BLaER1 treated with 17β-estradiol and CSF1 and Interleukin-3, amounts not matched to agents 10 nM and 100 nM (cell line): Measurements from ENCODE around the gene AFF3.
"Not testable (repeated sequence)": the region's sequence is repeated elsewhere in the genome, so short reads cannot be mapped to it uniquely, and the experiment has no call there.

Source experiments
- H3K27ac ChIP-seq, 11 experiments: shearing (Covaris generic); formaldehyde crosslinking; 2 replicates each; pipeline ENCODE4 v1.8.1; 2022
- H3K27me3 ChIP-seq, 11 experiments: shearing (Covaris generic); formaldehyde crosslinking; 2 replicates each; pipeline ENCODE4 v1.8.1; 2022
- H3K36me3 ChIP-seq, 11 experiments: shearing (Covaris generic); formaldehyde crosslinking; 2 replicates each; pipeline ENCODE4 v1.8.1; 2022
- H3K4me1 ChIP-seq, 10 experiments: shearing (Covaris generic); formaldehyde crosslinking; 2 replicates each; pipeline ENCODE4 v1.8.1; 2022
- H3K4me2 ChIP-seq, 11 experiments: shearing (Covaris generic); formaldehyde crosslinking; 2 replicates each; pipeline ENCODE4 v1.8.1; 2022
- H3K4me3 ChIP-seq, 10 experiments: shearing (Covaris generic); formaldehyde crosslinking; 2 replicates each; pipeline ENCODE4 v1.8.1; 2022
- H3K9ac ChIP-seq, 11 experiments: shearing (Covaris generic); formaldehyde crosslinking; 2 replicates each; pipeline ENCODE4 v1.8.1; 2022
- H3K9me3 ChIP-seq, 11 experiments: shearing (Covaris generic); formaldehyde crosslinking; replicated peaks in 1 of 11; 2 replicates each; pipeline ENCODE4 v1.8.1; 2022
- H4K20me1 ChIP-seq, 11 experiments: shearing (Covaris generic); formaldehyde crosslinking; 2 replicates each; pipeline ENCODE4 v1.8.1; 2022
- Cebpa-rat ChIP-seq, 11 experiments: shearing (Covaris generic); IDR thresholded peaks; 2 replicates each; pipeline ENCODE4 v1.8.1; 2022

The AFF3 gene

DNA sequence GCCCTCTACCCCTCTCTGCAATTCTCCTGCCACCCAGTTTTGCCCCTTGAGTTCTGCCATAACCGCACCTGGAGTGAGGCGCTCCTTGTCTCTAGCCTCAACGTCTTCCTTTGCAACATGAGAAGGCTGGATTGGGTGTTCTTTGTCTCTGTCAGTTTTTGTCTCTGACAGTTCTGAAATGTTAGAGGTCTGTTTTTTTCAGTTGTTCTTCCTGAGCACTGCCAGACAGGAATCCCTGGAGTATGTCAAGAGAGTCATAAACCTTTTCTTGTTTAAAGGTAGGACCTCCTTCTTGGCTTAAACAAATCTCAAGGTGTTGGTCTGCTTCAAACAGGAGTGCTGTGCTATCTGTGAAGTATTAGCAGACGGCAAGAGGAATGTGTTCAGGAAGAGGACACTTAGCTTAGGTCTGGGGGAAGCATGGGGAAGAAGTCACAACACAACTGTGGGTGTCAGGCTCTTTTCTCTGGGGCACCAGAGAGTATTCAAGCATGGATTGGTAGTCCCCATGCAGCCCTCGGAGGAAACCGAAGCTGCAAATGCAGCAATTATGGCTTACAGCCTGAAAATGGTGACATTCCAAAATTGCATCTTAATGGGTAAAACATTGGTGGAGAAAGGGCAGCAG is 32.3 kb downstream of the AFF3 start:
- Histone ChIP-seq H3K27ac (peak overlapping the region in 8 of 11 experiments; percentile 68 to 82 (median 79); a peak in 16 of 22 replicates), H3K4me3 (peak overlapping the region in 2 of 10 experiments; percentile 21 to 43; a peak in 2 of 20 replicates), H3K9ac (peak overlapping the region in 7 of 11 experiments; percentile 1 to 69 (median 47); a peak in 12 of 22 replicates), H3K9me3 (peaks cover 0 to 6% (median 0%) of the 10 kb centered on the region in 11 experiments; a peak in 2 of 22 replicates), H3K4me1 (peaks cover 57 to 97% (median 94%) of the 10 kb centered on the region in 10 experiments), H3K4me2 (peak overlapping the region; percentile 71 to 94 (median 78)), H3K27me3 (peaks cover 17 to 28% (median 20%) of the 10 kb centered on the region in 11 experiments), H4K20me1 (peaks cover 0 to 34% (median 17%) of the 10 kb centered on the region in 11 experiments; a peak in 11 of 22 replicates), H3K36me3 (peaks cover 0 to 26% (median 9%) of the 10 kb centered on the region in 11 experiments; a peak in 10 of 22 replicates)
- no peak for TF ChIP-seq Cebpa-rat (IDR thresholded peaks at IDR 0.05)

DNA sequence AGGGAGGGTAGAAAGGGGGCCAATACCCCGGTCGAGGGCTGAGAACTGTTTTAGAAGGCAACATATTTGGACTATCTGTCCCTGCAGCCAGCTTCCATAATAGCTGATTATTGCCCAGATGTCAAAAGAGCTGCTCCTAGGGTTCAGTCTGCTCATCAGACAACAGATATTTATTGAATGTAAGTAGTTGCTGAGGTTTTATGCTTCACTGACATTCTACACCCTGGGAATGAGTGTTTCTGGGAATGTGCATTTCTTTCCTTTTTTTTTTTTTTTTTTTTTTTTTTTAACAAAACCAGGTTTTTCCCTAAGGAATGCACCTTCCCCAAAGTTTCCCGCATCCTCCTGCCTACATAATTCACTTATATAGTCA is 33.8 kb downstream of the AFF3 start:
- Histone ChIP-seq H3K4me2 (peak overlapping the region in 10 of 11 experiments; percentile 7 to 100 (median 75); a peak in 20 of 22 replicates), H3K27me3 (peaks cover 25 to 37% (median 26%) of the 10 kb centered on the region in 11 experiments), H4K20me1 (peaks cover 0 to 36% (median 17%) of the 10 kb centered on the region in 11 experiments; a peak in 11 of 22 replicates), H3K36me3 (peaks cover 0 to 26% (median 9%) of the 10 kb centered on the region in 11 experiments; a peak in 10 of 22 replicates), H3K4me1 (peaks cover 42 to 85% (median 81%) of the 10 kb centered on the region in 10 experiments)
- not testable (repeated sequence) for H3K9me3 ChIP-seq, H3K4me3 ChIP-seq, H3K27ac ChIP-seq, H3K9ac ChIP-seq

DNA sequence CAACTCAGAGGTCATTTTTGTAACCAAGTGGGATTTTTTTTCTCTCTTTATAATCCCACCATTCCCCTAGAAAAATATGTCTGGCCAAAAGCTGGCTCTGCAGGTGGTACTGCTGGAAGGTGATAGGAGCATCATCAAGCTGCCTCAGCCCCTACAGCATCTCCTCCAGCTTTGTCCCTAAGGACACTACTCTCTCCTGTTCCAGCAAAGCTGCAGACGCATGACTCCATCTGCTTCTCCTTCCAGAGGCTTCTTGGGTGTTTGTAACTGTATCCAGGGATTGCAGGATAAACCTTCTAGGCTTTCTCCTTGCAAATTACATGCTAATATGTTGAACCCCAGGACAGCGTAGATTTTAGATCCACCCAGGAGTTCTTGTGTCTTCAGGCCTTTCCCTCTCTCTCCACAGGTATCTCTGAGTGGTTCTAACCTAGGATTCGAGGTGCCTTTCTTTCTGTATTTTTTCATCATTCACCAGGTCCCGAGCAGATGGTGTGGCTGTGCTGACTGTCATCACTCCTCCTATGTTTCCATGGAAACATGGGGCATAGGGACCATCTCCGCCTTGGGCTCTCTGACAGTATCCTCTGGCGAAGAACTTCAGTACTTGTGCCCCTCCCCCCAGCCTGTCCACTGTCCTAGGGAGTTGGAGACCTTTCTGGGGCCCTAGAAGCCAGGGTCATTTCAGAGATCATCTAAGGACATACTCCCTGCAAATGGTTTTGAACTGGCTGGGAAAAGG is 34.3 kb downstream of the AFF3 start:
- Histone ChIP-seq H3K9me3 (0 out of 22 replicates have a peak, but pooled peaks cover 0 to 6% (median 0%) of the 10 kb centered on the region in 11 experiments), H3K4me1 (peaks cover 36 to 80% (median 76%) of the 10 kb centered on the region in 10 experiments), H3K4me3 (no peak overlapping the region), H4K20me1 (peaks cover 0 to 36% (median 17%) of the 10 kb centered on the region in 11 experiments; a peak in 11 of 22 replicates), H3K27me3 (peaks cover 26 to 41% (median 29%) of the 10 kb centered on the region in 11 experiments), H3K36me3 (peaks cover 0 to 23% (median 9%) of the 10 kb centered on the region in 11 experiments; a peak in 10 of 22 replicates), H3K9ac (no peak overlapping the region), H3K27ac (no peak overlapping the region), H3K4me2 (peak overlapping the region in 10 of 11 experiments; percentile 7 to 100 (median 75); a peak in 20 of 22 replicates)
- no peak for TF ChIP-seq Cebpa-rat (IDR thresholded peaks at IDR 0.05)

DNA sequence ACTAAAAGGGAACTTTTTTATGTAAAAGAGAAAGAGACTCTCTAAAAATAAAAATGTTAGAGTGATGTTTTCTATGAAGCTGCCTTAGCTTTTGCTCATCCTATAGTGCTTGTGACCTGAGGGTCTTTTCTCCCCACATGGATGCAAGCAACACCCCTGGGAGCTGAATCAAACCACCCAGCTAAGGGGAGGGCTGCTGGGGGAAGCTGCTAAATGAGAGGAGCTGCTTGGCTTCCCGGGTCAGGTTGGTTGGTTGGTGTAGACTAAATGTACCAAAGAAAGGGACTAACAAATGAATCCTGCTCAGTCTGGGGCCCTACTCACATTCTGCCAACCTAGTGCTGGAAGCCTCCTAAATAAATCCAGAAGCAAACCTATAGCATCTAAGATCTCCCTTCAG is 35.0 kb downstream of the AFF3 start:
- peaks cover 0 to 36% (median 17%) of the 10 kb centered on the region in 11 experiments; a peak in 11 of 22 replicates for H4K20me1 ChIP-seq
- 0 out of 22 replicates have a peak, but pooled peaks cover 0 to 6% (median 0%) of the 10 kb centered on the region in 11 experiments for H3K9me3 ChIP-seq
- H3K36me3 ChIP-seq = peaks cover 0 to 17% (median 7%) of the 10 kb centered on the region in 11 experiments; a peak in 10 of 22 replicates
- no peak overlapping the region for H3K4me3 ChIP-seq
- no peak overlapping the region for H3K27ac ChIP-seq
- TF ChIP-seq Cebpa-rat (IDR thresholded peaks at IDR 0.05) = no peak
- H3K9ac ChIP-seq = 0 out of 22 replicates have a peak overlapping the region, but pooled peaks of 1 of the 11 experiments have one; percentile 19
- peaks cover 26 to 41% (median 29%) of the 10 kb centered on the region in 11 experiments for H3K27me3 ChIP-seq
- H3K4me1 ChIP-seq = peaks cover 33 to 73% (median 70%) of the 10 kb centered on the region in 10 experiments
- peak overlapping the region in 9 of 11 experiments; percentile 54 to 100 (median 77); a peak in 16 of 22 replicates for H3K4me2 ChIP-seq

DNA sequence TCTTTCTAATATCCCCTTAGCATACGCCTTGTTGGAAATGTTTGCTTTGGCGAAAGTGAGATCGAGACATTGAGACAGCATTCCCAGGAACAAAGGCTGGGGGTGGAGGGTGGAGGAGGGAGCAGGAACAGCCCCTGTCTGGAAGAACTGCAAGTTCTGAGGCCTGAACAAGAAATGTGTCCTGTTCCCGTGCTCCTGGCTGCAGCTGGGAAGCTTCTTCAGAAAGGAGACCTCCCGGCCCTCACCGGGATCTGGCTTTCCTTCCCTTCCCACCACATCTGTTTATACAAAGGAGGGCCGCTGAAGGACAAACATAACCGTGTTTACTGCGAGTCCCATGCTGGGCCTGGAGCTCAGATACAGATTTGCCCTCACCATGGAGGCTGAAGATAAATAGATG is 35.9 kb downstream of the AFF3 start:
- Histone ChIP-seq H3K4me2 (peak overlapping the region in 7 of 11 experiments; percentile 21 to 100 (median 98); a peak in 10 of 22 replicates), H3K36me3 (peaks cover 0 to 7% (median 0%) of the 10 kb centered on the region in 11 experiments; a peak in 2 of 22 replicates), H3K9ac (no peak overlapping the region), H3K4me1 (peaks cover 28 to 63% (median 60%) of the 10 kb centered on the region in 10 experiments), H3K27ac (no peak overlapping the region), H4K20me1 (peaks cover 0 to 36% (median 17%) of the 10 kb centered on the region in 11 experiments; a peak in 11 of 22 replicates), H3K9me3 (no peaks in the 10 kb centered on the region), H3K27me3 (peaks cover 26 to 41% (median 29%) of the 10 kb centered on the region in 11 experiments), H3K4me3 (no peak overlapping the region)
- no peak for TF ChIP-seq Cebpa-rat (IDR thresholded peaks at IDR 0.05)

DNA sequence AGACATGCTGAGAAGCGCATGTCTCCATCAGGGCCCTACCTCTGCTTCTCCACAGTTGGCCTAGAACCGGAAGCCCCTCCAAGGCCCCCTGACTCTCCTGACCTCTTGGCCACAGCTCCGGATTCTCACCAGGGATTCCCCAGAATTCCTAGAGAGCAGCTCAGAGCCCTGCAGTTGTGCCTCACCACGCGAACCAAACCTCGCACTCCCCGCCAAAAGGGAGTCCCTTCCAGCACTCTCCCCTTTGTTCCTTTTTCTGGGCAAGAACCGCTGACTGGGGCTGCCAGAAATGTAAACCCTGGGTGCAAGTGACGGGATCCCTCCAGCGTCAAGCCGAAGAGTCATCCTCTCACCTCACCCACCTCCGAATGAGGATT is 36.7 kb downstream of the AFF3 start:
- Histone ChIP-seq H4K20me1 (peaks cover 0 to 36% (median 17%) of the 10 kb centered on the region in 11 experiments; a peak in 11 of 22 replicates), H3K9ac (peak overlapping the region in 10 of 11 experiments; percentile 71 to 86 (median 80); a peak in 16 of 22 replicates), H3K9me3 (no peaks in the 10 kb centered on the region), H3K36me3 (peaks cover 0 to 6% (median 0%) of the 10 kb centered on the region in 11 experiments; a peak in 1 of 22 replicates), H3K4me1 (peaks cover 20 to 55% (median 52%) of the 10 kb centered on the region in 10 experiments), H3K4me3 (peak overlapping the region in 9 of 10 experiments; percentile 67 to 81 (median 72); a peak in 19 of 20 replicates), H3K27ac (peak overlapping the region in 3 of 11 experiments; percentile 72 to 78 (median 72); a peak in 3 of 22 replicates), H3K4me2 (peak overlapping the region; percentile 87 to 100 (median 98)), H3K27me3 (peaks cover 26 to 41% (median 29%) of the 10 kb centered on the region in 11 experiments)
- TF ChIP-seq Cebpa-rat (IDR thresholded peaks at IDR 0.05) = no peak

DNA sequence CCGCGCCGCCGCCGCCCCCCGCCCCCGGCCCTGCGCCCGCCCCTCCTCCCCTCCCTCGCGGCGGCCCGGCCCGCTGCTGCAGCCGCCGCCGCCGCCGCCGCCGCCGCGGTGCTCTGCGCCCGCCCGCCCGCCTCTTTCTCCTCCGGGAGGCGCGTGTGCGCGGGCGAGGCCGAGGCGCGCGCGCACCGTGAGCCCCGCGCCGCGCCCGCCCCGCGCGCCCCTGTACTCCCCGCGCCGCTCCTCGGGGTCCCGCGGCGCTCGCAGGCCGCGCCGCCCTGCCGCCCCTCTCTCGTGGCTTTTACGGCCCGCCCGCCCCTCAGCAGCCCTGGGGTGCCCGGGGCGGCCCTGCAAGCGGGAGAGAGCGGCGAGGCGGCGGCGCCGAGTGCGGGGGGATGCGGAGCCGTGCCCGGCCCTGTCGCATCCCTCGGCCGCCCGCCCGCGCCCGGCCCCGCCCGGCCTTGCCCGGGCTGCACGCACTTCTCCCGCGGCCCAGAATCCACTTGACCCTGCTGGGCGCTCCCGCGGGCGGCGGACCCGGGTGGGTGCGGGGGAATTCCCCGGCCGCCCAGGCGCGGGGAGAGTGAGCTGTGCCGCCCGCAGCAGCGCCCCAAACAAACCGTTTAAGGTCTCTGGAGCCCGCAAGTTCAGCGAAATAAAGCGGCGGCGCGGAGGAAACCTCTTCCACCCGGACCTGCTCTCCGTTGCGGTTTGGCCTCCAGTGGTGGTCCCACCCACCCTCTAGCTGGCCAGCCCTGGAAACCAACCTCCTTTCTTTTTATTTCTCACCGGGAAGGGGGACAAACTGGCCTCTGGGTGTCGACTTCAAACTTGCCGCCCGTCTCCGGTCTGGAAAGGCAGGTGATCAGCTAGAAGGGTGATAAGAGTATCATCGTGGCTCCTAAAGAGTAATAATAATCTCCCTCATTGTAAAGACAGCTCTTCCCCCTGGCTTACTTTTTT is 37.4 kb downstream of the AFF3 start:
- Histone ChIP-seq H3K36me3 (peaks cover 0 to 6% (median 0%) of the 10 kb centered on the region in 11 experiments; a peak in 1 of 22 replicates), H3K4me2 (peak overlapping the region; percentile 87 to 100 (median 98)), H4K20me1 (peaks cover 0 to 36% (median 17%) of the 10 kb centered on the region in 11 experiments; a peak in 11 of 22 replicates), H3K27me3 (peaks cover 26 to 41% (median 29%) of the 10 kb centered on the region in 11 experiments), H3K9me3 (no peaks in the 10 kb centered on the region), H3K27ac (peak overlapping the region; percentile 56 to 78 (median 72); a peak in 21 of 22 replicates), H3K4me3 (peak overlapping the region; percentile 67 to 81 (median 72)), H3K9ac (peak overlapping the region; percentile 71 to 86 (median 80)), H3K4me1 (peaks cover 14 to 49% (median 45%) of the 10 kb centered on the region in 10 experiments)
- TF ChIP-seq Cebpa-rat (IDR thresholded peaks at IDR 0.05) = no peak

DNA sequence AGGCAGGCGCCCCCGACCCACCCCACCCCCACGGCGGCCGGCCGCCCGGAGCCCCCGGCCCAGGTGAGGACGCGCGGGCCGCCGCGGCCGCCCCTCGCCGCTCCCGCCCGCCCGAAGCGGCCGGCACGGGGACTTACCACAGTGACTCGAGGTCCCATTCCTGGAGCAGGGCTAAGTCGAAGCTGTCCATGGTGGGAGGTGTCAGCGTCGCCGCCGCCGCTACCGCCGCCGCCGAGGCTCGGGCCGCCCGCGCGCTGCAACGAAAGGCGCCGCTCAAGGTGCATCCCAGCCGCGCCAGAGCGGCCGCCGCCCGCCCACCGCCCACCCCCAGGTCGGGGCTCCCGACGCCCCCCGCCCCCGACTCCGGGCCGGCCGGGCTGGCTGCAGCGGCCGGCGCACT is 38.1 kb downstream of the AFF3 start:
- peaks cover 8 to 41% (median 38%) of the 10 kb centered on the region in 10 experiments for H3K4me1 ChIP-seq
- not testable (repeated sequence) for H3K27ac ChIP-seq, H3K4me2 ChIP-seq, H3K9ac ChIP-seq, H3K36me3 ChIP-seq, H3K9me3 ChIP-seq
- H4K20me1 ChIP-seq = peaks cover 0 to 36% (median 17%) of the 10 kb centered on the region in 11 experiments; a peak in 11 of 22 replicates
- H3K27me3 ChIP-seq = peaks cover 26 to 41% (median 29%) of the 10 kb centered on the region in 11 experiments
- H3K4me3 ChIP-seq = peak overlapping the region in 5 of 10 experiments; percentile 46 to 78 (median 71); a peak in 7 of 20 replicates

DNA sequence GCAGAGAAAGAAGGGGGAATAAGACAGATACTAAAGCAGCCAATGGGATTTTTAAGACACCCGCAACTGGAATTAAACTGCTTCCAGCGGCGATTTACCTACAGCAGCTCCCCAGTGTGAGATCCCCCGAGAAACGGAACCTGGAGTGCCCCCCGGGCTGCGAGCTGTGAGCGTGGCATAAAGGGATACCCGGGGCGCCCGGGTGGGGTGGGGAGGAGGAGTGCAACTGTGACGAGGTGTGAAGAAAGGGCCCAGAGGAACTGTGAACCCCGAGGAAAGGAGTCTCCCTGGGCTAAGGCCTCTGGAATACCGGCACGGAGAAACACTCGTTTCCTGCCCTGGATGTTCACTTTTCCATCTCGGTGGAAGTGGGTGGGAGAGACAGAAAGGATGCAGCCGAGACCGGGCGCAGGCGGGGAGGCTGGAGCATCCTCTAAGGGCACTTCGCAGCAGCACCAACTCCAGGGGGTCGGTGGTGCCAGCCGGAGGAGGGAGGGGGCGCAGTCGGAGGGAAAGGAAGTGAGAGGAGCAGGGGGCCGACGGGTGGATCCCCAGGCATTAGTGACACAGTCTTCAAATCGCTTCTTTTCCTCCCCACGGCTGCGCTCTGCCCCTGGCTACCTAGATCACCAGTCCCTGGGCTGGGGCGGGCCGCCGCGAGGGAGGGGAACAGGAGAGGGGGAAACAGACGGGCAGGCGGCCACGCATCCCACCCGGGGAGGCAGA is 38.7 kb downstream of the AFF3 start:
- not testable (repeated sequence) for H3K9me3 ChIP-seq, H3K9ac ChIP-seq, H3K27ac ChIP-seq, H3K4me3 ChIP-seq, H3K4me2 ChIP-seq, H3K36me3 ChIP-seq
- Histone ChIP-seq H3K4me1 (peaks cover 8 to 38% (median 36%) of the 10 kb centered on the region in 10 experiments), H3K27me3 (peaks cover 26 to 41% (median 29%) of the 10 kb centered on the region in 11 experiments), H4K20me1 (peaks cover 0 to 36% (median 17%) of the 10 kb centered on the region in 11 experiments; a peak in 11 of 22 replicates)

DNA sequence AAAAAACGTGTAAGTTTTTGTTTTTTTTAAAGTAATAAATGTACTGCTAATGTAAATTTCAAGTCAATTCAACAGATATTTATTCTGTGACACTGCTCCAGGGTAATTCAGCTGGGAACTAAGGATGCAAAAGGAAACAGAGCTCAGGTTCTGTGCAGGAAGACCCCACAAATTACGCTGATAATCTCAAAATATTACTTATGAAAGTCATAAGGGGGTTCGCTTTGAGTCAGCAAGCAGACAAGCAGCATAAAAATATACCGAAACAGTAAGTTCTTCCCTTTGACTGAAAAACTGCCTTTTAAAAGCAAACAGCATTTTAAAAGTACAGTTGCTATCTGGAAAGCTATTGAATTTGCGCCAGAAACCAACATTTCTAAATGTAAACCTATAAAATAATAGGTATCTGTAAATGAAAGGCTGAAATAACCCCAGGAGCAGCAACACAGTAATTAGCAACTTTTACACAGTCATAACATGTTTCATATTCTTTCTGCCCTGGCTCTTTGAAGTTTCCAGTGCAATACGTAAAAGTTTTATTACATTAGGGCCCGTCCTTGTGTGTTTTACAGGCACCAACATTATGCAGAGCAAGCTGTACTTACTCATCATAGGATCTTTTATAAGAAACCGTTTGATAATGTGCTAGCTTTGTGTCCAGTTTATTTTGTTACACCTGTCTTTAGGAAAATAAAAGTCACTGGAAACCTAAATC is 39.8 kb downstream of the AFF3 start:
- peaks cover 26 to 36% (median 27%) of the 10 kb centered on the region in 11 experiments for H3K27me3 ChIP-seq
- H3K4me2 ChIP-seq, H3K9me3 ChIP-seq, H3K9ac ChIP-seq, H3K4me3 ChIP-seq, H3K27ac ChIP-seq, H3K36me3 ChIP-seq: not testable (repeated sequence)
- H3K4me1 ChIP-seq = peaks cover 8 to 28% (median 25%) of the 10 kb centered on the region in 10 experiments
- H4K20me1 ChIP-seq = peaks cover 0 to 26% (median 17%) of the 10 kb centered on the region in 11 experiments; a peak in 11 of 22 replicates
